ENCODE data around the gene SLC35B3. TPM values are rescaled to one million over a fixed set of nuclear protein-coding genes. Genes with fewer than 3 reads are reported as not detected.

SLC35B3 gene
- total and polyA plus RNA-seq, 2 experiments from 2014 or later = 33.9 to 52.9 TPM

DNA sequence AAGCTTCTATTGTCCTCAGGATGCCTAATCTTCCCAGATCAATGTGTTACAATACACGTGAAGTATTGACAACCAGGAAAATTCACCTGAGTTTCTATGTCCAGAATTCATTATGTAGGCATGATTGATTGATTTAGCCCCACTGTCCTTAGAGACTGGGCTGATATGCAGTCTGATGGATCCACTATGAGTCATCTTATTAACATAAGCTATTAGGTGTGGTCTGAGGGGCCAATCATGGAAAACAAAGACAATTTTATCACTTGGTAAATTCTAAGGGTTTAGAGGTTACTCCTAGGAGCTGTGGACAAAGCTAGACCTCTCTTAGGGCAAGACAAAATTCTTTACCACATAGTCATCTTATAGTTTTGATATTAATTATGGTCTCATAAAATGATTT is 41.3 kb upstream of the SLC35B3 start:
- H3K27ac ChIP-seq = no peak overlapping the region
- H3K4me3 ChIP-seq = no peak overlapping the region
- in situ Hi-C loops (cut with MboI) = no loop called here
- H3K9me3 ChIP-seq (ENCODE audit: low read depth) = no peaks in the 10 kb centered on the region
- WGBS, 2 experiments (ENCODE audit: low coverage in 1 of 2, low lambda C conversion rate in 2 of 2, missing lambda C conversion rate in 2 of 2) = 28 to 47% methylated on average over 1 of the region's 1 CpG
- H2AFZ ChIP-seq = no peak overlapping the region
- no peaks in the 10 kb centered on the region for H3K9me2 ChIP-seq (ENCODE audit: insufficient read depth)
- H3F3A ChIP-seq (ENCODE audit: insufficient read depth) = no peaks in the 10 kb centered on the region
- H3K79me2 ChIP-seq (ENCODE audit: insufficient read depth) = no peaks in the 10 kb centered on the region
- H3K4me2 ChIP-seq (ENCODE audit: unreplicated experiment) = no peak overlapping the region
- no peak for DNase-seq
- no peaks in the 10 kb centered on the region for H3K36me3 ChIP-seq (ENCODE audit: low read depth)
- no peaks in the 10 kb centered on the region for H3K27me3 ChIP-seq (replicated peaks; ENCODE audit: insufficient read depth)
- no peaks in the 10 kb centered on the region for H3K4me1 ChIP-seq (ENCODE audit: insufficient read depth)
- TF ChIP-seq EZH2phosphoT487 (IDR thresholded peaks at IDR 0.05; ENCODE audit: insufficient read depth, low read depth) (no peak), EZH2 (IDR thresholded peaks at IDR 0.05; ENCODE audit: insufficient read depth, poor library complexity, severe bottlenecking) (no peak)
- H4K20me1 ChIP-seq (ENCODE audit: insufficient read depth) = no peaks in the 10 kb centered on the region
- no peak overlapping the region for H3K9ac ChIP-seq

DNA sequence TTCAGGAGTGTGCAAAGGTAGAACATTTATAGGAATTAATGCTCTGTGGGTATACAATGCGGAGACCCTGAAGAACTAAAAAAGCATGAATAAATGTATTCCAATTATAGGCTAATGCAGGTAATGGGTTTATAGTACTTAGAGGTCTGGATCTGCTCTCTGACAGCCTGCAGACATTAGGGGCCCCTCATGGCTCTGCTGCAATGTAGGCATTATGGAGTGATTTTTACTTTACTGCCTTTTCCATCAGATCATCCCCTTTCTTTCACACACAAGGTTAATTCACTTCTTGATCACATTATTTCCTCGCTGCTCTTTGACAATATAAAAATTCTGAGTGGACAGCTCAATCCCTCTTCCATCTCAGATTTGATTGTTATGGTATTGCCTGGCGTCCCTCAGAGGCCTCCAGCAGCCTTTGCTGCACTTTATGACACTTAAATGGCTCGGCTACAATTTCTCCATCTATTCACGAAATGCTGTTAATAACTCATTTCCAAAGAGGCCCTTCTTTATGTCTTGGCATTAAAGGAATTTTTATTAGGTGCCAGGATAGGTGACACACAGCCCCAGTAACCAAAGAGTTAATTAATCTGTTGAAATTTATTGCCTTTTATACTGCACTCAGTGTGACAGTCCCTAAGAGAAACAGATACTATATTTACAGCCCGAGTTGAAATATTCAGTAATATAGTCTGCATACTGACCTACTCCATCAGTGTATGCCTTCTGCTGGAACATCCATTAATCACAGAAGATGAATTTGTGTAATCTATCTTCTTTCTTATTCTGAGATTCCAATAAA is 33.4 kb upstream of the SLC35B3 start:
- no peak overlapping the region for H3K27ac ChIP-seq

GRCh38 chr6:8462694-8463093 is 27.3 kb upstream of the SLC35B3 start:
- H3K27me3 ChIP-seq (replicated peaks; ENCODE audit: insufficient read depth) = no peaks in the 10 kb centered on the region
- H3K36me3 ChIP-seq (ENCODE audit: low read depth) = no peaks in the 10 kb centered on the region
- H3K9me3 ChIP-seq (ENCODE audit: low read depth) = no peaks in the 10 kb centered on the region
- 32 to 38% methylated on average over 1 of the region's 1 CpG for WGBS, 2 experiments (ENCODE audit: low coverage in 1 of 2, low lambda C conversion rate in 2 of 2, missing lambda C conversion rate in 2 of 2)
- H3K4me3 ChIP-seq = no peak overlapping the region
- in situ Hi-C loops (cut with MboI) = no loop called here
- no peak overlapping the region for H2AFZ ChIP-seq
- H3K9me2 ChIP-seq (ENCODE audit: insufficient read depth) = no peaks in the 10 kb centered on the region
- TF ChIP-seq EZH2phosphoT487 (IDR thresholded peaks at IDR 0.05; ENCODE audit: insufficient read depth, low read depth) (no peak), EZH2 (IDR thresholded peaks at IDR 0.05; ENCODE audit: insufficient read depth, poor library complexity, severe bottlenecking) (no peak)
- no peak overlapping the region for H3K9ac ChIP-seq
- no peaks in the 10 kb centered on the region for H3K79me2 ChIP-seq (ENCODE audit: insufficient read depth)
- H3F3A ChIP-seq (ENCODE audit: insufficient read depth) = no peaks in the 10 kb centered on the region
- DNase-seq = no peak
- H3K4me1 ChIP-seq (ENCODE audit: insufficient read depth) = no peaks in the 10 kb centered on the region
- no peaks in the 10 kb centered on the region for H4K20me1 ChIP-seq (ENCODE audit: insufficient read depth)
- H3K27ac ChIP-seq = no peak overlapping the region
- no peak overlapping the region for H3K4me2 ChIP-seq (ENCODE audit: unreplicated experiment)

More for the DNA sequence above, 33.4 kb upstream of the SLC35B3 start:
- Histone ChIP-seq H3F3A (ENCODE audit: insufficient read depth) (no peaks in the 10 kb centered on the region), H2AFZ (no peak overlapping the region), H3K36me3 (ENCODE audit: low read depth) (no peaks in the 10 kb centered on the region), H3K4me1 (ENCODE audit: insufficient read depth) (no peaks in the 10 kb centered on the region), H4K20me1 (ENCODE audit: insufficient read depth) (no peaks in the 10 kb centered on the region), H3K9me3 (ENCODE audit: low read depth) (no peaks in the 10 kb centered on the region), H3K9ac (no peak overlapping the region), H3K27me3 (replicated peaks; ENCODE audit: insufficient read depth) (no peaks in the 10 kb centered on the region), H3K9me2 (ENCODE audit: insufficient read depth) (no peaks in the 10 kb centered on the region), H3K79me2 (ENCODE audit: insufficient read depth) (no peaks in the 10 kb centered on the region), H3K4me2 (ENCODE audit: unreplicated experiment) (no peak overlapping the region), H3K4me3 (no peak overlapping the region)
- in situ Hi-C loops (cut with MboI) = no loop called here
- TF ChIP-seq EZH2 (IDR thresholded peaks at IDR 0.05; ENCODE audit: insufficient read depth, poor library complexity, severe bottlenecking) (no peak), EZH2phosphoT487 (IDR thresholded peaks at IDR 0.05; ENCODE audit: insufficient read depth, low read depth) (no peak)
- DNase-seq = no peak
- 35 to 38% methylated on average over 6 of the region's 6 CpGs for WGBS, 2 experiments (ENCODE audit: low coverage in 1 of 2, low lambda C conversion rate in 2 of 2, missing lambda C conversion rate in 2 of 2)

- no peak overlapping the region for H3K4me2 ChIP-seq (ENCODE audit: unreplicated experiment)
- WGBS, 2 experiments (ENCODE audit: low coverage in 1 of 2, low lambda C conversion rate in 2 of 2, missing lambda C conversion rate in 2 of 2) = 94 to 100% methylated on average over 3 of the region's 3 CpGs
These were observed 26.8 kb upstream of the SLC35B3 start for GRCh38 chr6:8462169-8462568.

More at GRCh38 chr6:8462169-8462568, 26.8 kb upstream of the SLC35B3 start:
- no peak for DNase-seq
- Histone ChIP-seq H3K9ac (no peak overlapping the region), H3K4me1 (ENCODE audit: insufficient read depth) (no peaks in the 10 kb centered on the region), H3K36me3 (ENCODE audit: low read depth) (no peaks in the 10 kb centered on the region), H3K27ac (no peak overlapping the region), H3K9me3 (ENCODE audit: low read depth) (no peaks in the 10 kb centered on the region), H3F3A (ENCODE audit: insufficient read depth) (no peaks in the 10 kb centered on the region), H4K20me1 (ENCODE audit: insufficient read depth) (no peaks in the 10 kb centered on the region), H3K79me2 (ENCODE audit: insufficient read depth) (no peaks in the 10 kb centered on the region), H2AFZ (no peak overlapping the region), H3K9me2 (ENCODE audit: insufficient read depth) (no peaks in the 10 kb centered on the region), H3K27me3 (replicated peaks; ENCODE audit: insufficient read depth) (no peaks in the 10 kb centered on the region), H3K4me3 (no peak overlapping the region)
- TF ChIP-seq EZH2 (IDR thresholded peaks at IDR 0.05; ENCODE audit: insufficient read depth, poor library complexity, severe bottlenecking) (no peak), EZH2phosphoT487 (IDR thresholded peaks at IDR 0.05; ENCODE audit: insufficient read depth, low read depth) (no peak)
- in situ Hi-C loops (cut with MboI) = no loop called here

Measured in GM23248 (cell line).